Transverse colon (tissue), 3 donors: ENCODE results near the gene TMEM270.

Source experiments
- POLR2A ChIP-seq: fragments of 450-650 bp; IDR thresholded peaks from one replicate; pipeline ENCODE4 v1.6.1; 2016; ENCODE audit warnings: antibody characterized with exemption, mild to moderate bottlenecking, moderate library complexity
- TF ChIP-seq, protein P1 (sequence below), 5 experiments: fragments of 200-600 bp in 3 of 5; fragments of 450-650 bp in 2 of 5; sonication (generic) in 3 of 5; IDR thresholded peaks; 1 replicate in 2 of 5; 2 replicates in 3 of 5; pipeline ENCODE4 v1.5.1; 2016 to 2017; ENCODE audit warnings: antibody characterized with exemption in 5 of 5, inconsistent platforms in 3 of 5, mild to moderate bottlenecking in 2 of 5, moderate library complexity in 1 of 5

- no peak for TF ChIP-seq POLR2A
- TF ChIP-seq, protein P1, sequence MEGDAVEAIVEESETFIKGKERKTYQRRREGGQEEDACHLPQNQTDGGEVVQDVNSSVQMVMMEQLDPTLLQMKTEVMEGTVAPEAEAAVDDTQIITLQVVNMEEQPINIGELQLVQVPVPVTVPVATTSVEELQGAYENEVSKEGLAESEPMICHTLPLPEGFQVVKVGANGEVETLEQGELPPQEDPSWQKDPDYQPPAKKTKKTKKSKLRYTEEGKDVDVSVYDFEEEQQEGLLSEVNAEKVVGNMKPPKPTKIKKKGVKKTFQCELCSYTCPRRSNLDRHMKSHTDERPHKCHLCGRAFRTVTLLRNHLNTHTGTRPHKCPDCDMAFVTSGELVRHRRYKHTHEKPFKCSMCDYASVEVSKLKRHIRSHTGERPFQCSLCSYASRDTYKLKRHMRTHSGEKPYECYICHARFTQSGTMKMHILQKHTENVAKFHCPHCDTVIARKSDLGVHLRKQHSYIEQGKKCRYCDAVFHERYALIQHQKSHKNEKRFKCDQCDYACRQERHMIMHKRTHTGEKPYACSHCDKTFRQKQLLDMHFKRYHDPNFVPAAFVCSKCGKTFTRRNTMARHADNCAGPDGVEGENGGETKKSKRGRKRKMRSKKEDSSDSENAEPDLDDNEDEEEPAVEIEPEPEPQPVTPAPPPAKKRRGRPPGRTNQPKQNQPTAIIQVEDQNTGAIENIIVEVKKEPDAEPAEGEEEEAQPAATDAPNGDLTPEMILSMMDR (IDR thresholded peaks at IDR 0.05), result no peak
These were observed 22.3 kb upstream of the TMEM270 start for GRCh38 chr7:73838642-73839041.
